ENCODE measurements around the gene ZBTB20. TPM values are rescaled to one million over a fixed set of nuclear protein-coding genes. Genes with fewer than 3 reads are reported as not detected.

Gene ZBTB20
- total and polyA plus RNA-seq, 2 donors (not counting 1 experiment from before 2014, with no cell fraction given), result 4.0 to 123 TPM

GRCh38 chr3:114874522-114874971 lies 272.5 kb downstream of the ZBTB20 start:
- POLR2A ChIA-PET, result no interaction called here
- H3K9me3 ChIP-seq (ENCODE audit: control extremely low read depth in 1 of 3, control insufficient read depth in 2 of 3, insufficient read depth in 1 of 3, low read length in 2 of 3), result no peaks in the 10 kb centered on the region
- no peaks in the 10 kb centered on the region for H3K27me3 ChIP-seq (replicated peaks in 1 of 4; ENCODE audit: control extremely low read depth in 1 of 4, control insufficient read depth in 3 of 4, insufficient read depth in 4 of 4, low read length in 3 of 4)
- H2AFZ ChIP-seq (ENCODE audit: insufficient read depth, low read depth, low read length, poor library complexity, severe bottlenecking), result no peak overlapping the region
- Mint-ChIP-seq H3K4me3 (no peak overlapping the region), H3K27ac (no peak overlapping the region), H3K4me1 (peaks cover 18% of the 10 kb centered on the region), H3K9me3 (ENCODE audit: insufficient read depth) (no peaks in the 10 kb centered on the region), H3K27me3 (no peaks in the 10 kb centered on the region)
- no peak for ATAC-seq (ENCODE audit: low read depth)
- CTCF ChIA-PET, result no interaction called here
- H3K36me3 ChIP-seq (replicated peaks in 1 of 2; ENCODE audit: control extremely low read depth in 1 of 2, control insufficient read depth in 1 of 2, extremely low read depth in 1 of 2, insufficient read depth in 2 of 2, low read length in 1 of 2), result peaks cover 0 to 2% of the 10 kb centered on the region in 2 experiments
- intact Hi-C loops (cut with micrococcal nuclease), result no loop called here
- no peak overlapping the region for H3K4me3 ChIP-seq (ENCODE audit: control extremely low read depth in 1 of 5, extremely low read depth in 1 of 5, insufficient read depth in 1 of 5, low read depth in 2 of 5, low read length in 4 of 5)
- H4K20me1 ChIP-seq (ENCODE audit: control insufficient read depth, insufficient read depth, low read length, poor library complexity, severe bottlenecking), result no peaks in the 10 kb centered on the region
- no peaks in the 10 kb centered on the region for H3K79me2 ChIP-seq (ENCODE audit: control insufficient read depth, insufficient read depth, low read length)
- H3K4me1 ChIP-seq (ENCODE audit: control insufficient read depth in 2 of 2, insufficient read depth in 2 of 2, low read length in 2 of 2), result peaks cover 0 to 5% of the 10 kb centered on the region in 2 donors
- H3K4me2 ChIP-seq (replicated peaks; ENCODE audit: low read depth, low read length, poor library complexity, severe bottlenecking), result no peak overlapping the region
- no peak overlapping the region for H3K27ac ChIP-seq (ENCODE audit: low read length in 2 of 2)
- TF ChIP-seq CTCF (IDR thresholded peaks at IDR 0.05) (no peak), EZH2 (IDR thresholded peaks at IDR 0.05; ENCODE audit: borderline replicate concordance, insufficient read depth, low read depth, low read length, poor library complexity, severe bottlenecking) (no peak)
- DNase-seq, result no peak
- no peak overlapping the region for H3K9ac ChIP-seq (ENCODE audit: low read length)
- WGBS (ENCODE audit: insufficient coverage), result 72% methylated on average over 3 of the region's 3 CpGs

GRCh38 chr3:114873591-114873990 lies 273.5 kb downstream of the ZBTB20 start:
- Mint-ChIP-seq H3K27ac (no peak overlapping the region), H3K4me3 (no peak overlapping the region), H3K4me1 (peaks cover 18% of the 10 kb centered on the region), H3K9me3 (ENCODE audit: insufficient read depth) (no peaks in the 10 kb centered on the region), H3K27me3 (no peaks in the 10 kb centered on the region)
- DNase-seq (no peak), ATAC-seq (ENCODE audit: low read depth) (no peak)
- Histone ChIP-seq H3K4me1 (ENCODE audit: control insufficient read depth in 2 of 2, insufficient read depth in 2 of 2, low read length in 2 of 2) (peaks cover 0 to 5% of the 10 kb centered on the region in 2 donors), H3K27ac (ENCODE audit: low read length in 2 of 2) (no peak overlapping the region), H3K36me3 (replicated peaks in 1 of 2; ENCODE audit: control extremely low read depth in 1 of 2, control insufficient read depth in 1 of 2, extremely low read depth in 1 of 2, insufficient read depth in 2 of 2, low read length in 1 of 2) (no peaks in the 10 kb centered on the region), H3K4me3 (ENCODE audit: control extremely low read depth in 1 of 5, extremely low read depth in 1 of 5, insufficient read depth in 1 of 5, low read depth in 2 of 5, low read length in 4 of 5) (no peak overlapping the region), H3K9me3 (ENCODE audit: control extremely low read depth in 1 of 3, control insufficient read depth in 2 of 3, insufficient read depth in 1 of 3, low read length in 2 of 3) (no peaks in the 10 kb centered on the region), H3K4me2 (replicated peaks; ENCODE audit: low read depth, low read length, poor library complexity, severe bottlenecking) (no peak overlapping the region), H4K20me1 (ENCODE audit: control insufficient read depth, insufficient read depth, low read length, poor library complexity, severe bottlenecking) (no peaks in the 10 kb centered on the region), H2AFZ (ENCODE audit: insufficient read depth, low read depth, low read length, poor library complexity, severe bottlenecking) (no peak overlapping the region), H3K27me3 (replicated peaks in 1 of 4; ENCODE audit: control extremely low read depth in 1 of 4, control insufficient read depth in 3 of 4, insufficient read depth in 4 of 4, low read length in 3 of 4) (no peaks in the 10 kb centered on the region), H3K79me2 (ENCODE audit: control insufficient read depth, insufficient read depth, low read length) (no peaks in the 10 kb centered on the region), H3K9ac (ENCODE audit: low read length) (no peak overlapping the region)
- WGBS (ENCODE audit: insufficient coverage), result 100% methylated on average over 1 of the region's 1 CpG
- intact Hi-C loops (cut with micrococcal nuclease), result no loop called here
- TF ChIP-seq CTCF (IDR thresholded peaks at IDR 0.05) (no peak), EZH2 (IDR thresholded peaks at IDR 0.05; ENCODE audit: borderline replicate concordance, insufficient read depth, low read depth, low read length, poor library complexity, severe bottlenecking) (no peak)
- POLR2A ChIA-PET, result no interaction called here
- CTCF ChIA-PET, result no interaction called here

Data from B cell (primary cell).